ENCODE results near the gene HMX2.

HMX2 gene

GRCh38 chr10:123119081-123119480 is 28.9 kb upstream of the HMX2 start:
- Histone ChIP-seq H2BK12ac (ENCODE audit: low read length) (no peak overlapping the region), H4K91ac (ENCODE audit: low read depth, low read length, poor library complexity) (no peak overlapping the region), H3K14ac (ENCODE audit: low read length) (no peak overlapping the region), H3K4ac (ENCODE audit: low read length) (no peak overlapping the region), H3K27me3 (ENCODE audit: control insufficient read depth in 3 of 3, insufficient read depth in 3 of 3, low read depth in 1 of 3, low read length in 3 of 3) (peaks cover 0 to 60% (median 2%) of the 10 kb centered on the region in 3 experiments), H2AK5ac (ENCODE audit: low read depth, low read length) (no peak overlapping the region), H3K4me2 (ENCODE audit: insufficient read depth, low read length, poor library complexity, severe bottlenecking) (no peak overlapping the region), H3K4me3 (ENCODE audit: low read length in 2 of 2) (no peak overlapping the region), H2BK120ac (ENCODE audit: low read depth, low read length) (no peak overlapping the region), H3K36me3 (replicated peaks in 1 of 2; ENCODE audit: control insufficient read depth in 2 of 2, insufficient read depth in 2 of 2, low read length in 2 of 2) (no peaks in the 10 kb centered on the region), H3K9me3 (replicated peaks in 1 of 2; ENCODE audit: control insufficient read depth in 2 of 2, insufficient read depth in 1 of 2, low read depth in 1 of 2, low read length in 2 of 2) (no peaks in the 10 kb centered on the region), H3K23ac (ENCODE audit: low read depth, low read length, poor library complexity) (no peak overlapping the region), H2AFZ (ENCODE audit: low read length) (no peak overlapping the region), H3K4me1 (ENCODE audit: control insufficient read depth in 2 of 2, insufficient read depth in 1 of 2, low read depth in 1 of 2, low read length in 2 of 2) (peaks cover 0 to 10% of the 10 kb centered on the region in 2 donors), H3K18ac (ENCODE audit: low read length) (no peak overlapping the region), H2BK15ac (ENCODE audit: low read length) (no peak overlapping the region), H3K9ac (ENCODE audit: low read depth, low read length, poor library complexity) (no peak overlapping the region), H2BK5ac (ENCODE audit: low read length) (no peak overlapping the region), H3K27ac (replicated peaks; ENCODE audit: low read length) (no peak overlapping the region), H4K8ac (ENCODE audit: low read depth, low read length) (no peak overlapping the region), H3K79me1 (ENCODE audit: low read depth, low read length) (no peaks in the 10 kb centered on the region)
- WGBS, 2 donors (ENCODE audit: extremely low coverage in 2 of 2, insufficient read length in 2 of 2, insufficient replicate concordance in 1 of 2), result no CpG with 5 or more reads among the region's 8 CpGs
- no peak for DNase-seq (ENCODE audit: low spot score)

GRCh38 chr10:123126246-123126645 is 21.7 kb upstream of the HMX2 start:
- H3K23ac ChIP-seq (ENCODE audit: low read depth, low read length, poor library complexity), result no peak overlapping the region
- no peak overlapping the region for H2BK5ac ChIP-seq (ENCODE audit: low read length)
- H2AFZ ChIP-seq (ENCODE audit: low read length), result no peak overlapping the region
- DNase-seq (ENCODE audit: low spot score), result no peak
- no peak overlapping the region for H3K4me3 ChIP-seq (ENCODE audit: low read length in 2 of 2)
- no peak overlapping the region for H2BK12ac ChIP-seq (ENCODE audit: low read length)
- H3K27me3 ChIP-seq (ENCODE audit: control insufficient read depth in 3 of 3, insufficient read depth in 3 of 3, low read depth in 1 of 3, low read length in 3 of 3), result peaks cover 0 to 69% (median 4%) of the 10 kb centered on the region in 3 experiments
- H3K4me1 ChIP-seq (ENCODE audit: control insufficient read depth in 2 of 2, insufficient read depth in 1 of 2, low read depth in 1 of 2, low read length in 2 of 2), result no peaks in the 10 kb centered on the region
- no peak overlapping the region for H3K4ac ChIP-seq (ENCODE audit: low read length)
- H3K36me3 ChIP-seq (replicated peaks in 1 of 2; ENCODE audit: control insufficient read depth in 2 of 2, insufficient read depth in 2 of 2, low read length in 2 of 2), result no peaks in the 10 kb centered on the region
- H3K27ac ChIP-seq (replicated peaks; ENCODE audit: low read length), result no peak overlapping the region
- H2AK5ac ChIP-seq (ENCODE audit: low read depth, low read length), result no peak overlapping the region
- H3K18ac ChIP-seq (ENCODE audit: low read length), result no peak overlapping the region
- no peak overlapping the region for H3K9ac ChIP-seq (ENCODE audit: low read depth, low read length, poor library complexity)
- WGBS, 2 donors (ENCODE audit: extremely low coverage in 2 of 2, insufficient read length in 2 of 2, insufficient replicate concordance in 1 of 2), result no CpG with 5 or more reads among the region's 5 CpGs
- no peaks in the 10 kb centered on the region for H3K79me1 ChIP-seq (ENCODE audit: low read depth, low read length)
- no peak overlapping the region for H3K14ac ChIP-seq (ENCODE audit: low read length)
- peaks cover 0 to 3% of the 10 kb centered on the region in 2 donors for H3K9me3 ChIP-seq (replicated peaks in 1 of 2; ENCODE audit: control insufficient read depth in 2 of 2, insufficient read depth in 1 of 2, low read depth in 1 of 2, low read length in 2 of 2)
- no peak overlapping the region for H2BK15ac ChIP-seq (ENCODE audit: low read length)
- H4K91ac ChIP-seq (ENCODE audit: low read depth, low read length, poor library complexity), result no peak overlapping the region
- H4K8ac ChIP-seq (ENCODE audit: low read depth, low read length), result no peak overlapping the region
- H3K4me2 ChIP-seq (ENCODE audit: insufficient read depth, low read length, poor library complexity, severe bottlenecking), result no peak overlapping the region
- H2BK120ac ChIP-seq (ENCODE audit: low read depth, low read length), result no peak overlapping the region

- H4K8ac ChIP-seq (ENCODE audit: low read depth, low read length), result no peak overlapping the region
- peaks cover 3 to 7% of the 10 kb centered on the region in 2 donors for H3K4me1 ChIP-seq (ENCODE audit: control insufficient read depth in 2 of 2, insufficient read depth in 1 of 2, low read depth in 1 of 2, low read length in 2 of 2)
- DNase-seq (ENCODE audit: low spot score), result no peak
- no peak overlapping the region for H2AFZ ChIP-seq (ENCODE audit: low read length)
- H3K4ac ChIP-seq (ENCODE audit: low read length), result no peak overlapping the region
- H3K27ac ChIP-seq (replicated peaks; ENCODE audit: low read length), result no peak overlapping the region
- no peak overlapping the region for H4K91ac ChIP-seq (ENCODE audit: low read depth, low read length, poor library complexity)
- H3K79me1 ChIP-seq (ENCODE audit: low read depth, low read length), result no peaks in the 10 kb centered on the region
- H3K23ac ChIP-seq (ENCODE audit: low read depth, low read length, poor library complexity), result no peak overlapping the region
- H3K18ac ChIP-seq (ENCODE audit: low read length), result no peak overlapping the region
- H2AK5ac ChIP-seq (ENCODE audit: low read depth, low read length), result no peak overlapping the region
- no peak overlapping the region for H2BK15ac ChIP-seq (ENCODE audit: low read length)
- peaks cover 0 to 3% of the 10 kb centered on the region in 2 donors for H3K9me3 ChIP-seq (replicated peaks in 1 of 2; ENCODE audit: control insufficient read depth in 2 of 2, insufficient read depth in 1 of 2, low read depth in 1 of 2, low read length in 2 of 2)
- no peak overlapping the region for H2BK120ac ChIP-seq (ENCODE audit: low read depth, low read length)
- no peak overlapping the region for H3K4me3 ChIP-seq (ENCODE audit: low read length in 2 of 2)
- H3K36me3 ChIP-seq (replicated peaks in 1 of 2; ENCODE audit: control insufficient read depth in 2 of 2, insufficient read depth in 2 of 2, low read length in 2 of 2), result no peaks in the 10 kb centered on the region
- no peak overlapping the region for H3K4me2 ChIP-seq (ENCODE audit: insufficient read depth, low read length, poor library complexity, severe bottlenecking)
- peaks cover 15 to 84% (median 37%) of the 10 kb centered on the region in 3 experiments for H3K27me3 ChIP-seq (ENCODE audit: control insufficient read depth in 3 of 3, insufficient read depth in 3 of 3, low read depth in 1 of 3, low read length in 3 of 3)
- no peak overlapping the region for H2BK12ac ChIP-seq (ENCODE audit: low read length)
- no CpG with 5 or more reads among the region's 4 CpGs for WGBS, 2 donors (ENCODE audit: extremely low coverage in 2 of 2, insufficient read length in 2 of 2, insufficient replicate concordance in 1 of 2)
- no peak overlapping the region for H3K9ac ChIP-seq (ENCODE audit: low read depth, low read length, poor library complexity)
- no peak overlapping the region for H2BK5ac ChIP-seq (ENCODE audit: low read length)
- H3K14ac ChIP-seq (ENCODE audit: low read length), result no peak overlapping the region
Observed at GRCh38 chr10:123129618-123130271, 18.2 kb upstream of the HMX2 start.

- Histone ChIP-seq H3K4me2 (ENCODE audit: insufficient read depth, low read length, poor library complexity, severe bottlenecking) (peak overlapping the region; percentile 52), H2AK5ac (ENCODE audit: low read depth, low read length) (no peak overlapping the region), H4K91ac (ENCODE audit: low read depth, low read length, poor library complexity) (no peak overlapping the region), H3K9me3 (replicated peaks in 1 of 2; ENCODE audit: control insufficient read depth in 2 of 2, insufficient read depth in 1 of 2, low read depth in 1 of 2, low read length in 2 of 2) (peaks cover 0 to 3% of the 10 kb centered on the region in 2 donors), H3K79me1 (ENCODE audit: low read depth, low read length) (no peaks in the 10 kb centered on the region), H3K4me3 (ENCODE audit: low read length in 2 of 2) (peak overlapping the region; percentile 9 to 20), H3K27me3 (ENCODE audit: control insufficient read depth in 3 of 3, insufficient read depth in 3 of 3, low read depth in 1 of 3, low read length in 3 of 3) (peaks cover 40 to 90% (median 68%) of the 10 kb centered on the region in 3 experiments), H3K36me3 (replicated peaks in 1 of 2; ENCODE audit: control insufficient read depth in 2 of 2, insufficient read depth in 2 of 2, low read length in 2 of 2) (no peaks in the 10 kb centered on the region), H2BK5ac (ENCODE audit: low read length) (no peak overlapping the region), H4K8ac (ENCODE audit: low read depth, low read length) (no peak overlapping the region), H3K4ac (ENCODE audit: low read length) (no peak overlapping the region), H3K27ac (replicated peaks; ENCODE audit: low read length) (no peak overlapping the region), H2BK12ac (ENCODE audit: low read length) (no peak overlapping the region), H3K18ac (ENCODE audit: low read length) (peak overlapping the region; percentile 67), H3K23ac (ENCODE audit: low read depth, low read length, poor library complexity) (no peak overlapping the region), H3K4me1 (ENCODE audit: control insufficient read depth in 2 of 2, insufficient read depth in 1 of 2, low read depth in 1 of 2, low read length in 2 of 2) (peaks cover 5 to 10% of the 10 kb centered on the region in 2 donors), H2BK15ac (ENCODE audit: low read length) (no peak overlapping the region), H3K14ac (ENCODE audit: low read length) (no peak overlapping the region), H2BK120ac (ENCODE audit: low read depth, low read length) (no peak overlapping the region), H3K9ac (ENCODE audit: low read depth, low read length, poor library complexity) (peak overlapping the region; percentile 50), H2AFZ (ENCODE audit: low read length) (peak overlapping the region; percentile 87)
- WGBS, 2 donors (ENCODE audit: extremely low coverage in 2 of 2, insufficient read length in 2 of 2, insufficient replicate concordance in 1 of 2), result no CpG with 5 or more reads among the region's 48 CpGs
- DNase-seq (ENCODE audit: low spot score), result peak; percentile 93
Observed at GRCh38 chr10:123132576-123133477, 15.1 kb upstream of the HMX2 start.
